ENCODE measurements around the gene TPGS1.
A peak's percentile ranks its signal among the peaks of the same experiment; 100 is the strongest.

Gene TPGS1

GRCh38 chr19:495402-496111 is 11.7 kb upstream of the TPGS1 start:
- DNase-seq (ENCODE audit: low read depth) = no peak

GRCh38 chr19:496112-496665 is 11.1 kb upstream of the TPGS1 start, which contains the start of gene MADCAM1:
Gene MADCAM1, plus strand, starts transcription at chr19:496486. Its CDS starts 14 bp downstream, at chr19:496500.
- DNase-seq (ENCODE audit: low read depth) = no peak

GRCh38 chr19:496986-497385 is 10.3 kb upstream of the TPGS1 start:
- DNase-seq (ENCODE audit: low read depth) = no peak

GRCh38 chr19:497491-497868 is 9.8 kb upstream of the TPGS1 start:
- DNase-seq (ENCODE audit: low read depth) = no peak

GRCh38 chr19:497869-498510 is 9.3 kb upstream of the TPGS1 start:
- no peak for DNase-seq (ENCODE audit: low read depth)

GRCh38 chr19:498511-498891 is 8.8 kb upstream of the TPGS1 start:
- no peak for DNase-seq (ENCODE audit: low read depth)

GRCh38 chr19:498977-499623 is 8.2 kb upstream of the TPGS1 start:
- DNase-seq (ENCODE audit: low read depth) = no peak

- DNase-seq (ENCODE audit: low read depth) = no peak
Measured at GRCh38 chr19:501646-502045, 5.7 kb upstream of the TPGS1 start.

- DNase-seq (ENCODE audit: low read depth) = no peak
Measured at GRCh38 chr19:504616-505015, 2.7 kb upstream of the TPGS1 start.

GRCh38 chr19:506404-507285 is 652 bp upstream of the TPGS1 start:
- peak; percentile 91 for DNase-seq (ENCODE audit: low read depth)

GRCh38 chr19:508204-509150 is 1.2 kb downstream of the TPGS1 start:
- DNase-seq (ENCODE audit: low read depth) = no peak

- peak; percentile 76 for DNase-seq (ENCODE audit: low read depth)
Measured at GRCh38 chr19:510606-511100, 3.4 kb downstream of the TPGS1 start.

- peak; percentile 93 for DNase-seq (ENCODE audit: low read depth)
Measured at GRCh38 chr19:511101-511851, 4.0 kb downstream of the TPGS1 start.

- no peak for DNase-seq (ENCODE audit: low read depth)
Measured at GRCh38 chr19:512547-513365, 5.5 kb downstream of the TPGS1 start.

- no peak for DNase-seq (ENCODE audit: low read depth)
Measured at GRCh38 chr19:513368-514165, 6.3 kb downstream of the TPGS1 start.

GRCh38 chr19:514166-514663 is 6.9 kb downstream of the TPGS1 start:
- DNase-seq (ENCODE audit: low read depth) = no peak

- no peak for DNase-seq (ENCODE audit: low read depth)
Measured at GRCh38 chr19:517721-518597, 10.7 kb downstream of the TPGS1 start.

Data from T-helper 22 cell (primary cell).